K562 (cell line): ENCODE data around the gene BCAS1. TPM values are rescaled to one million over a fixed set of nuclear protein-coding genes. Genes with fewer than 3 reads are reported as not detected.

ENCODE experiments used
- ATAC-seq: fragments of 200-7000 bp; cut with Tn5 transposase; 3 replicates; pipeline ENCODE4 v1.9.1; 2020; ENCODE audit warnings: moderate library complexity
- BruUV-seq: library from RNA; stranded (reverse); fragments of 400-500 nt; replicated peaks from 2 replicates; lab custom pipeline; 2021; lab: Mats Ljungman, UMichigan
- CTCF ChIA-PET: fragments of 300-600 bp; formaldehyde crosslinking; extraction: SDS; loops from one replicate; lab custom pipeline; 2021; ENCODE audit warnings: low intra/inter-chr PET ratio; lab: Yijun Ruan, JAX
- POLR2A ChIA-PET: fragments of 300-600, 350-650 bp; sonication (Branson Sonifier 250); formaldehyde crosslinking; extraction: SDS; loops from one replicate; lab custom pipeline; 2021; ENCODE audit warnings: antibody characterized with exemption, inconsistent platforms; lab: Yijun Ruan, JAX
- DNase-seq, 4 experiments: peaks; one replicate each; pipeline versions ENCODE4 v3.0.0 to v3.0.0-alpha.2; 2011 to 2018; ENCODE audit warnings: low spot score in 3 of 4, mixed read lengths in 3 of 4; ENCODE audit errors: extremely low read depth in 1 of 4
- FAIRE-seq: peaks from 2 replicates; lab custom pipeline; 2011; peaks lifted over from hg19 to GRCh38; lab: Jason Lieb, UNC
- H2AFZ ChIP-seq: 2 replicates; pipeline ENCODE4 v1.6.0; 2011; ENCODE audit warnings: low read depth, low read length, control low read depth, inconsistent platforms
- H3K27ac ChIP-seq: fragments of 200-600 bp; 3 replicates; pipeline ENCODE4 v1.8.0; 2011; ENCODE audit warnings: low read depth, mild to moderate bottlenecking, control low read depth, inconsistent platforms, low read length, moderate library complexity, mixed read lengths; ENCODE audit errors: extremely low read depth
- H3K27me3 ChIP-seq, 2 experiments: fragments of 300-600 bp in 1 of 2; 2 replicates in 1 of 2; 3 replicates in 1 of 2; pipeline versions ENCODE4 v1.6.0 to v1.8.0; 2011; ENCODE audit warnings: inconsistent platforms in 2 of 2, low read length in 2 of 2, mild to moderate bottlenecking in 1 of 2, mixed read lengths in 1 of 2, moderate library complexity in 1 of 2; ENCODE audit not compliant: control insufficient read depth in 2 of 2, insufficient read depth in 2 of 2
- H3K36me3 ChIP-seq: fragments of 300-600 bp; 3 replicates; pipeline ENCODE4 v1.8.0; 2011; ENCODE audit warnings: mild to moderate bottlenecking, low read length, inconsistent platforms; ENCODE audit not compliant: control insufficient read depth, insufficient read depth
- H3K4me1 ChIP-seq, 2 experiments: fragments of 200-600 bp in 1 of 2; replicated peaks in 1 of 2; 2 replicates in 1 of 2; 3 replicates in 1 of 2; pipeline versions ENCODE4 v1.5.1 to v1.8.0; 2011; ENCODE audit warnings: inconsistent platforms in 2 of 2, low read length in 2 of 2, mild to moderate bottlenecking in 1 of 2, mixed read lengths in 1 of 2, moderate library complexity in 1 of 2; ENCODE audit not compliant: control insufficient read depth in 2 of 2, insufficient read depth in 2 of 2
- H3K4me2 ChIP-seq: 2 replicates; pipeline ENCODE4 v1.6.1; 2011; ENCODE audit warnings: low read length, control low read depth, inconsistent platforms, mixed read lengths; ENCODE audit not compliant: insufficient read depth
- H3K4me3 ChIP-seq: fragments of 200-600 bp; sonication (generic), shearing (Covaris generic); 2 replicates; pipeline ENCODE4 v1.5.1; 2016; ENCODE audit warnings: control low read depth, inconsistent platforms
- H3K79me2 ChIP-seq: fragments of 200-600 bp; 3 replicates; pipeline ENCODE4 v1.8.0; 2011; ENCODE audit warnings: low read length, inconsistent platforms; ENCODE audit not compliant: control insufficient read depth, insufficient read depth
- H3K9ac ChIP-seq, 2 experiments: 2 replicates each; pipeline versions ENCODE4 v1.6.0 to v1.6.1; 2011; ENCODE audit warnings: low read depth in 2 of 2, low read length in 2 of 2, control low read depth in 1 of 2, inconsistent platforms in 1 of 2, mild to moderate bottlenecking in 1 of 2, mixed read lengths in 1 of 2; ENCODE audit not compliant: insufficient read depth in 1 of 2
- H3K9me1 ChIP-seq: one replicate; pipeline ENCODE4 v1.6.0; 2011; ENCODE audit warnings: inconsistent platforms, mild to moderate bottlenecking, low read length, moderate library complexity; ENCODE audit not compliant: control insufficient read depth, insufficient read depth
- H3K9me3 ChIP-seq: replicated peaks from 2 replicates; pipeline ENCODE4 v1.5.1; 2011; ENCODE audit warnings: low read depth, low read length, inconsistent platforms; ENCODE audit not compliant: control insufficient read depth, insufficient read depth
- H4K20me1 ChIP-seq: replicated peaks from 2 replicates; pipeline ENCODE4 v1.6.1; 2011; ENCODE audit warnings: low read length, inconsistent platforms, mixed read lengths; ENCODE audit not compliant: control insufficient read depth, insufficient read depth
- CBX5 ChIP-seq: IDR thresholded peaks from 2 replicates; pipeline ENCODE4 v1.6.1; 2014; ENCODE audit warnings: low read depth, borderline replicate concordance
- EP400 ChIP-seq: fragments of 450-650 bp; IDR thresholded peaks from 2 replicates; pipeline ENCODE4 v1.6.1; 2017; ENCODE audit warnings: antibody characterized with exemption, mild to moderate bottlenecking, moderate library complexity
- FUS ChIP-seq: fragments of 200-400 bp; formaldehyde crosslinking; optimal IDR thresholded peaks from 2 replicates; pipeline ENCODE3; 2017; ENCODE audit warnings: low read depth, low read length
- NFRKB ChIP-seq: fragments of 450-650 bp; IDR thresholded peaks from 2 replicates; pipeline ENCODE4 v1.6.1; 2016; ENCODE audit warnings: low read depth
- NFXL1 ChIP-seq: fragments of 450-650 bp; formaldehyde crosslinking; IDR thresholded peaks from 2 replicates; pipeline ENCODE4 v1.4.0; 2021; ENCODE audit warnings: mild to moderate bottlenecking
- PATZ1 ChIP-seq: fragments of 250-450 bp; sonication (Bioruptor Pico); IDR thresholded peaks from 2 replicates; pipeline ENCODE4 v1.5.0; 2020; ENCODE audit warnings: mild to moderate bottlenecking, borderline replicate concordance
- POLR2AphosphoS5 ChIP-seq: IDR thresholded peaks from 2 replicates; pipeline ENCODE4 v1.6.1; 2011; ENCODE audit warnings: mild to moderate bottlenecking, low read depth, low read length, moderate library complexity; ENCODE audit not compliant: control insufficient read depth, insufficient read depth
- SMARCB1 ChIP-seq: IDR thresholded peaks from 2 replicates; pipeline ENCODE4 v1.6.1; 2011; ENCODE audit warnings: improper control_type of control experiment, low read depth; ENCODE audit not compliant: insufficient read length
- TARDBP ChIP-seq: fragments of 450-650 bp; IDR thresholded peaks from 2 replicates; pipeline ENCODE4 v1.6.1; 2016
- UBTF ChIP-seq, 2 experiments: IDR thresholded peaks; 2 replicates each; pipeline ENCODE4 v1.6.1; 2012; ENCODE audit warnings: improper control_type of control experiment in 2 of 2, low read depth in 2 of 2, low read length in 2 of 2, borderline replicate concordance in 1 of 2
- ZNF316 ChIP-seq: fragments of 450-650 bp; IDR thresholded peaks from 2 replicates; pipeline ENCODE4 v1.6.1; 2016
- WGBS: fragments of 100-300 bp; shearing (Covaris generic); methylation state at CpG from one replicate; pipeline ENCODE4 v1.1.6; 2016; ENCODE audit warnings: low coverage, mixed read lengths; ENCODE audit not compliant: insufficient coverage; ENCODE audit errors: missing lambda C conversion rate; 5-methylcytosine and 5-hydroxymethylcytosine counted together
- in situ Hi-C: fragments of 300-500 bp; cut with MboI; formaldehyde crosslinking; loops from 4 replicates; pipeline ENCODE4 v1.15.0; 2018; ENCODE audit warnings: inconsistent platforms, mixed read lengths
- intact Hi-C: fragments of 100-400 bp; cut with micrococcal nuclease; formaldehyde crosslinking; loops from 2 replicates; pipeline ENCODE4 v1.14.2; 2022
- polyA plus RNA-seq, 8 experiments: library from polyadenylated mRNA; depleted of rRNA in 4 of 8; stranded (reverse) in 5 of 8; unstranded in 3 of 8; fragments of >200 nt; fragmentation: Nextera tagmentation in 2 of 8; fragmentation: Illumina TruSeq in 1 of 8; extraction: Ambion mirVana in 2 of 8; extraction: Trizol in 1 of 8; gene quantifications; 2 replicates each; pipeline versions ENCODE4 v1.2.1 to v1.2.3, GENCODE V29; 2011 to 2014; ENCODE audit warnings: inconsistent platforms in 1 of 8, missing spikeins in 1 of 8
- total RNA-seq, 7 experiments: library from RNA; depleted of rRNA in 6 of 7; stranded (reverse); fragments of >200 nt in 6 of 7; fragmentation: Illumina TruSeq in 2 of 7; extraction: Trizol in 2 of 7; gene quantifications; 2 replicates each; pipeline versions ENCODE4 v1.2.1 to v1.2.3, GENCODE V29; 2011 to 2021; ENCODE audit warnings: low replicate concordance in 1 of 7

Gene BCAS1
- total and polyA plus RNA-seq, 9 of the 15 experiments (the other 6 are each of a cell fraction or from before 2014, with no cell fraction given), result 0.18 to 2.3 (median 0.93) TPM

- FAIRE-seq (no peak), DNase-seq (no peak), ATAC-seq (no peak)
- in situ Hi-C loops (no loop called here), intact Hi-C loops (no loop called here)
- no peaks in the 10 kb centered on the region for H3K9me1 ChIP-seq
- H3K9me3 ChIP-seq, result no peaks in the 10 kb centered on the region
- no TSS peak for BruUV-seq
- no peaks in the 10 kb centered on the region for H3K36me3 ChIP-seq
- H3K4me3 ChIP-seq, result no peak overlapping the region
- H3K4me1 ChIP-seq, result no peaks in the 10 kb centered on the region
- H3K27me3 ChIP-seq, result peaks cover 0 to 9% of the 10 kb centered on the region in 2 experiments; a peak in 3 of 5 replicates
- 0% methylated on average over 3 of the region's 3 CpGs for WGBS
- ChIA-PET CTCF (no interaction called here), POLR2A (no interaction called here)
- TF ChIP-seq UBTF (IDR thresholded peaks at IDR 0.05; ENCODE audit: borderline replicate concordance in 1 of 2, low read depth in 2 of 2, low read length in 2 of 2) (no peak), ZNF316 (no peak), CBX5 (no peak), TARDBP (no peak), NFRKB (no peak), SMARCB1 (no peak), PATZ1 (CRISPR knock-in tag) (no peak), NFXL1 (CRISPR knock-in tag) (no peak), EP400 (no peak), POLR2AphosphoS5 (no peak), FUS (no peak)
- H3K4me2 ChIP-seq, result no peak overlapping the region
- H3K79me2 ChIP-seq, result no peaks in the 10 kb centered on the region
- H2AFZ ChIP-seq, result no peak overlapping the region
- no peaks in the 10 kb centered on the region for H4K20me1 ChIP-seq
- no peak overlapping the region for H3K27ac ChIP-seq
- no peak overlapping the region for H3K9ac ChIP-seq
Observed at GRCh38 chr20:54023406-54023805, 47.0 kb downstream of the BCAS1 start.
